HCT116 (cell line): Measurements from ENCODE around the gene C19orf85.

Experiments used
- EZH2 ChIP-seq: fragments of 200-600 bp; sonication (generic); IDR thresholded peaks from 2 replicates; pipeline ENCODE4 v1.6.1; 2017; ENCODE audit warnings: antibody characterized with exemption, mixed run types
- EZH2phosphoT487 ChIP-seq: fragments of 200-600 bp; IDR thresholded peaks from 2 replicates; pipeline ENCODE4 v1.6.1; 2018; ENCODE audit warnings: antibody characterized with exemption, borderline replicate concordance
- POLR2A ChIP-seq: IDR thresholded peaks from 2 replicates; pipeline ENCODE4 v1.7.0; 2011; ENCODE audit warnings: borderline replicate concordance; ENCODE audit not compliant: insufficient read depth, insufficient read length; ENCODE audit errors: extremely low read depth
- POLR2AphosphoS5 ChIP-seq: IDR thresholded peaks from 2 replicates; pipeline ENCODE4 v1.6.1; 2011; ENCODE audit warnings: mild to moderate bottlenecking, low read depth, low read length, moderate library complexity
- RAD21 ChIP-seq: IDR thresholded peaks from 2 replicates; pipeline ENCODE4 v1.6.1; 2012; ENCODE audit warnings: low read depth, mild to moderate bottlenecking
- SP1 ChIP-seq: IDR thresholded peaks from 2 replicates; pipeline ENCODE4 v1.6.1; 2012; ENCODE audit warnings: low read depth
- SRF ChIP-seq: IDR thresholded peaks from 2 replicates; pipeline ENCODE4 v1.6.1; 2012; ENCODE audit warnings: low read depth
- YY1 ChIP-seq: IDR thresholded peaks from 2 replicates; pipeline ENCODE4 v1.6.1; 2011; ENCODE audit warnings: low read length, low read depth, moderate library complexity, mild to moderate bottlenecking; ENCODE audit not compliant: insufficient replicate concordance; ENCODE audit errors: extremely low read depth
- ZFX ChIP-seq: fragments of 450-650 bp; IDR thresholded peaks from 2 replicates; pipeline ENCODE4 v1.6.1; 2017
- ZNF274 ChIP-seq: fragments of 200-500 bp; sonication (Bioruptor generic); IDR thresholded peaks from 2 replicates; pipeline ENCODE4 v1.6.1; 2014; ENCODE audit warnings: mild to moderate bottlenecking, low read depth, low read length, inconsistent platforms
- TF ChIP-seq, protein P1 (sequence below), 3 experiments: fragments of 200-600 bp in 1 of 3; sonication (generic) in 1 of 3; IDR thresholded peaks in 2 of 3; conservative IDR thresholded peaks in 1 of 3; 2 replicates each; pipeline ENCODE4 v1.5.1; 2012 to 2017; ENCODE audit warnings: low read depth in 2 of 3, low read length in 2 of 3, antibody characterized with exemption in 1 of 3, borderline replicate concordance in 1 of 3, control low read depth in 1 of 3, mild to moderate bottlenecking in 1 of 3, mixed read lengths in 1 of 3, mixed run types in 1 of 3, moderate library complexity in 1 of 3; ENCODE audit not compliant: insufficient read depth in 1 of 3

DNA sequence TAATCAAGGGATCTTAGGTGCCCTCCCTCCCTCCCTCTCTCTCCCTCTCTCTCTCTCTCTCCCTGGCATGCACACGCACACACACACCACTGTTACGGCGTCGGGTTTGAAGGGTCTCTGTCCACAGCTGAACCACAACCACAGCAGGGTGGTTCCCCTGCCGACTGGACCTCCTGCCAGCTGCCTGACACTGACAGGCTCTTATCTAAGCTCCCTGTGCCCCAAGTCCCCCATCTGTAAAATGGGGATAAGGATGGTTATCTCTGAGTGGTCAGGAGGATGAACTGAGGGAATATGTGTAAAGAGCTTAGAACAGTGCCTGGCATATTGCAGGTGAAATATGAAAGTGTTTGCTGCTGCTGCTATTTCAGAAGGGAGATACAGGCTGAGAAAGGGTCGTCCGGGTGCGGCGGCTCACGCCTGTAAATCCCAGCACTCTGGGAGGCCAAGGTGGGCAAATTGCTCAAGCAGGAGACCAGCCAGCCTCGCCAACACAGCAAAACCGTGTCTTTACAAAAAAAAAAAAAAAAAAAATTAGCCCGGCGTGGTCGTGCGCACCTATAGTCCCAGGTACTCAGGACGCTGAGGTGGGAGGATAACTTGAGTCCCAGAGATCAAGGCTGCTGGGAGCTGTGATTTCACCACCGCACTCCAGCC is 20.6 kb downstream of the C19orf85 start:
- TF ChIP-seq, protein P1, sequence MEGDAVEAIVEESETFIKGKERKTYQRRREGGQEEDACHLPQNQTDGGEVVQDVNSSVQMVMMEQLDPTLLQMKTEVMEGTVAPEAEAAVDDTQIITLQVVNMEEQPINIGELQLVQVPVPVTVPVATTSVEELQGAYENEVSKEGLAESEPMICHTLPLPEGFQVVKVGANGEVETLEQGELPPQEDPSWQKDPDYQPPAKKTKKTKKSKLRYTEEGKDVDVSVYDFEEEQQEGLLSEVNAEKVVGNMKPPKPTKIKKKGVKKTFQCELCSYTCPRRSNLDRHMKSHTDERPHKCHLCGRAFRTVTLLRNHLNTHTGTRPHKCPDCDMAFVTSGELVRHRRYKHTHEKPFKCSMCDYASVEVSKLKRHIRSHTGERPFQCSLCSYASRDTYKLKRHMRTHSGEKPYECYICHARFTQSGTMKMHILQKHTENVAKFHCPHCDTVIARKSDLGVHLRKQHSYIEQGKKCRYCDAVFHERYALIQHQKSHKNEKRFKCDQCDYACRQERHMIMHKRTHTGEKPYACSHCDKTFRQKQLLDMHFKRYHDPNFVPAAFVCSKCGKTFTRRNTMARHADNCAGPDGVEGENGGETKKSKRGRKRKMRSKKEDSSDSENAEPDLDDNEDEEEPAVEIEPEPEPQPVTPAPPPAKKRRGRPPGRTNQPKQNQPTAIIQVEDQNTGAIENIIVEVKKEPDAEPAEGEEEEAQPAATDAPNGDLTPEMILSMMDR (IDR thresholded peaks at IDR 0.05 in 2 of 3, conservative IDR thresholded peaks at IDR 0.05 in 1 of 3; ENCODE audit: borderline replicate concordance in 1 of 3, insufficient read depth in 1 of 3, low read depth in 2 of 3, low read length in 2 of 3), result no peak
- no peak for TF ChIP-seq SRF
- TF ChIP-seq YY1, result no peak
- no peak for TF ChIP-seq POLR2A
- no peak for TF ChIP-seq EZH2
- no peak for TF ChIP-seq RAD21
- no peak for TF ChIP-seq ZFX
- TF ChIP-seq POLR2AphosphoS5, result no peak
- TF ChIP-seq SP1, result no peak
- no peak for TF ChIP-seq ZNF274
- no peak for TF ChIP-seq EZH2phosphoT487
